ENCODE data around the gene METTL15.
"Not testable (repeated sequence)": the region's sequence is repeated elsewhere in the genome, so short reads cannot be mapped to it uniquely, and the experiment has no call there.

METTL15 gene

GRCh38 chr11:28114116-28114515 lies 5.9 kb downstream of the METTL15 start:
- FAIRE-seq (no peak), DNase-seq (ENCODE audit: insufficient read length) (no peak)
- no peak for TF ChIP-seq POLR2A (IDR thresholded peaks at IDR 0.05; ENCODE audit: low read depth, low read length)
- TF ChIP-seq TAF1 (IDR thresholded peaks at IDR 0.05; ENCODE audit: borderline replicate concordance, low read depth, low read length): no peak
- no peak for TF ChIP-seq POLR2AphosphoS5 (IDR thresholded peaks at IDR 0.05; ENCODE audit: low read depth, low read length)

- FAIRE-seq (no peak), DNase-seq (ENCODE audit: insufficient read length) (no peak)
- TF ChIP-seq POLR2AphosphoS5 (IDR thresholded peaks at IDR 0.05; ENCODE audit: low read depth, low read length): no peak
- TF ChIP-seq POLR2A (IDR thresholded peaks at IDR 0.05; ENCODE audit: low read depth, low read length): no peak
- no peak for TF ChIP-seq TAF1 (IDR thresholded peaks at IDR 0.05; ENCODE audit: borderline replicate concordance, low read depth, low read length)
These were observed 6.5 kb downstream of the METTL15 start for GRCh38 chr11:28114731-28115130.

- no peak for DNase-seq (ENCODE audit: insufficient read length)
- FAIRE-seq: no peak
- TF ChIP-seq TAF1 (IDR thresholded peaks at IDR 0.05; ENCODE audit: borderline replicate concordance, low read depth, low read length) (no peak), POLR2AphosphoS5 (IDR thresholded peaks at IDR 0.05; ENCODE audit: low read depth, low read length) (no peak), POLR2A (IDR thresholded peaks at IDR 0.05; ENCODE audit: low read depth, low read length) (no peak)
These were observed 9.5 kb downstream of the METTL15 start for GRCh38 chr11:28117712-28118111.

- DNase-seq (ENCODE audit: insufficient read length) (no peak), FAIRE-seq (no peak)
- TF ChIP-seq TAF1 (IDR thresholded peaks at IDR 0.05; ENCODE audit: borderline replicate concordance, low read depth, low read length): no peak
These were observed 15.0 kb downstream of the METTL15 start for GRCh38 chr11:28123151-28123581.

GRCh38 chr11:28132548-28132947 lies 24.4 kb downstream of the METTL15 start:
- no peak for FAIRE-seq
- no peak for TF ChIP-seq TAF1 (IDR thresholded peaks at IDR 0.05; ENCODE audit: borderline replicate concordance, low read depth, low read length)
- no peak for TF ChIP-seq POLR2A (IDR thresholded peaks at IDR 0.05; ENCODE audit: low read depth, low read length)
- TF ChIP-seq POLR2AphosphoS5 (IDR thresholded peaks at IDR 0.05; ENCODE audit: low read depth, low read length): no peak
- no peak for DNase-seq (ENCODE audit: insufficient read length)

GRCh38 chr11:28133146-28133545 lies 25.0 kb downstream of the METTL15 start:
- FAIRE-seq: no peak
- TF ChIP-seq TAF1 (IDR thresholded peaks at IDR 0.05; ENCODE audit: borderline replicate concordance, low read depth, low read length) (no peak), POLR2A (IDR thresholded peaks at IDR 0.05; ENCODE audit: low read depth, low read length) (no peak), POLR2AphosphoS5 (IDR thresholded peaks at IDR 0.05; ENCODE audit: low read depth, low read length) (no peak)
- DNase-seq (ENCODE audit: insufficient read length): no peak

- peak; percentile 42 for FAIRE-seq
- DNase-seq (ENCODE audit: insufficient read length): not testable (repeated sequence)
These were observed 28.0 kb downstream of the METTL15 start for GRCh38 chr11:28136157-28136556.

- FAIRE-seq (no peak), DNase-seq (ENCODE audit: insufficient read length) (no peak)
- no peak for TF ChIP-seq POLR2A (IDR thresholded peaks at IDR 0.05; ENCODE audit: low read depth, low read length)
- TF ChIP-seq TAF1 (IDR thresholded peaks at IDR 0.05; ENCODE audit: borderline replicate concordance, low read depth, low read length): no peak
- no peak for TF ChIP-seq POLR2AphosphoS5 (IDR thresholded peaks at IDR 0.05; ENCODE audit: low read depth, low read length)
These were observed 29.2 kb downstream of the METTL15 start for GRCh38 chr11:28137366-28137765.

- DNase-seq (ENCODE audit: insufficient read length): no peak
- FAIRE-seq: no peak
- TF ChIP-seq POLR2AphosphoS5 (IDR thresholded peaks at IDR 0.05; ENCODE audit: low read depth, low read length) (no peak), TAF1 (IDR thresholded peaks at IDR 0.05; ENCODE audit: borderline replicate concordance, low read depth, low read length) (no peak), POLR2A (IDR thresholded peaks at IDR 0.05; ENCODE audit: low read depth, low read length) (no peak)
These were observed 29.6 kb downstream of the METTL15 start for GRCh38 chr11:28137832-28138231.

- DNase-seq (ENCODE audit: insufficient read length) (no peak), FAIRE-seq (no peak)
- no peak for TF ChIP-seq POLR2AphosphoS5 (IDR thresholded peaks at IDR 0.05; ENCODE audit: low read depth, low read length)
- TF ChIP-seq POLR2A (IDR thresholded peaks at IDR 0.05; ENCODE audit: low read depth, low read length): no peak
- no peak for TF ChIP-seq TAF1 (IDR thresholded peaks at IDR 0.05; ENCODE audit: borderline replicate concordance, low read depth, low read length)
These were observed 31.7 kb downstream of the METTL15 start for GRCh38 chr11:28139841-28140415.

- FAIRE-seq: no peak
- no peak for DNase-seq (ENCODE audit: insufficient read length)
- no peak for TF ChIP-seq TAF1 (IDR thresholded peaks at IDR 0.05; ENCODE audit: borderline replicate concordance, low read depth, low read length)
- no peak for TF ChIP-seq POLR2AphosphoS5 (IDR thresholded peaks at IDR 0.05; ENCODE audit: low read depth, low read length)
- TF ChIP-seq POLR2A (IDR thresholded peaks at IDR 0.05; ENCODE audit: low read depth, low read length): no peak
These were observed 32.7 kb downstream of the METTL15 start for GRCh38 chr11:28140689-28141455.

- DNase-seq (ENCODE audit: insufficient read length) (no peak), FAIRE-seq (no peak)
- TF ChIP-seq POLR2AphosphoS5 (IDR thresholded peaks at IDR 0.05; ENCODE audit: low read depth, low read length) (no peak), TAF1 (IDR thresholded peaks at IDR 0.05; ENCODE audit: borderline replicate concordance, low read depth, low read length) (no peak)
These were observed 34.5 kb downstream of the METTL15 start for GRCh38 chr11:28142724-28143123.

Data from GM12892 (cell line).